HUES64 (cell line): ENCODE results near the gene CYSLTR2.

Experiments
- H3K27ac ChIP-seq: 2 replicates; pipeline ENCODE4 v1.7.0; 2013; ENCODE audit warnings: low read depth, low read length, inconsistent platforms
- H3K27me3 ChIP-seq: 2 replicates; pipeline ENCODE4 v1.6.1; 2013; ENCODE audit warnings: mild to moderate bottlenecking, low read length; ENCODE audit not compliant: insufficient read depth
- H3K36me3 ChIP-seq: 2 replicates; pipeline ENCODE4 v1.6.1; 2013; ENCODE audit warnings: mild to moderate bottlenecking, low read length; ENCODE audit not compliant: insufficient read depth
- H3K4me1 ChIP-seq: 2 replicates; pipeline ENCODE4 v1.6.1; 2013; ENCODE audit warnings: mild to moderate bottlenecking, low read length, moderate library complexity; ENCODE audit not compliant: insufficient read depth
- H3K4me3 ChIP-seq: 2 replicates; pipeline ENCODE4 v1.5.1; 2013; ENCODE audit warnings: mild to moderate bottlenecking, low read length, moderate library complexity
- H3K9ac ChIP-seq: 2 replicates; pipeline ENCODE4 v1.6.1; 2013; ENCODE audit warnings: mild to moderate bottlenecking, low read depth, low read length
- H3K9me3 ChIP-seq: 2 replicates; pipeline ENCODE4 v1.6.1; 2013; ENCODE audit warnings: low read depth, low read length; ENCODE audit not compliant: insufficient read depth
- WGBS: fragments of 150-250, 120-280 bp; methylation state at CpG from one replicate; pipeline ENCODE4 v1.1.7; 2013; ENCODE audit warnings: missing lambda C conversion rate; 5-methylcytosine and 5-hydroxymethylcytosine counted together

The CYSLTR2 gene

DNA sequence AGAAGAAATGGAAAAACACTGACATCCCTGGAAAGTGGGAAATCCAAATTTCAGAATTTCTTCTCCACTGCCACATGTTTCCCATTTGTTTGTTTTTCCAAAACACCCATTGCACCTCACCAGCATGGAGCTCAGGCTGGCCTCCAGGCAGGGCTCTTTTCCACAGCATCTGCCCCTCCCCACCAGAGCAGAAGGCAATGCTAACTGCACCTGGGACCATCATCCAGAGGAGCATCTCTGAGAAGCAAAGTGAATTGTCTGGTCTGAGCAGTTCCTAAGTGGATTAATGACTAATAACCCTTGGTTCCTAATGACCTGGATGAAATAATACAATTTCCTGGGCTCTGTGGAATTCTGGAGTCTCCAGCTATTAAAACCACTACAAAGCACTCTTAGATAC, 8.8 kb upstream of the CYSLTR2 start:
- Histone ChIP-seq H3K9ac (no peak overlapping the region), H3K4me3 (no peak overlapping the region), H3K27ac (no peak overlapping the region), H3K9me3 (no peaks in the 10 kb centered on the region), H3K27me3 (no peaks in the 10 kb centered on the region), H3K4me1 (no peaks in the 10 kb centered on the region), H3K36me3 (no peaks in the 10 kb centered on the region)

- H3K27ac ChIP-seq: no peak overlapping the region
- no peaks in the 10 kb centered on the region for H3K4me1 ChIP-seq
- no peaks in the 10 kb centered on the region for H3K9me3 ChIP-seq
- no peaks in the 10 kb centered on the region for H3K27me3 ChIP-seq
- no peak overlapping the region for H3K4me3 ChIP-seq
- H3K9ac ChIP-seq: no peak overlapping the region
- no peaks in the 10 kb centered on the region for H3K36me3 ChIP-seq
- 86% methylated on average over 1 of the region's 3 CpGs for WGBS
Observed at GRCh38 chr13:48645845-48646244, 7.9 kb upstream of the CYSLTR2 start.

- 91% methylated on average over 3 of the region's 3 CpGs for WGBS
- Histone ChIP-seq H3K4me3 (no peak overlapping the region), H3K27me3 (no peaks in the 10 kb centered on the region), H3K9ac (no peak overlapping the region), H3K4me1 (no peaks in the 10 kb centered on the region), H3K9me3 (no peaks in the 10 kb centered on the region), H3K27ac (no peak overlapping the region), H3K36me3 (no peaks in the 10 kb centered on the region)
Observed at GRCh38 chr13:48646791-48647190, 6.9 kb upstream of the CYSLTR2 start.

DNA sequence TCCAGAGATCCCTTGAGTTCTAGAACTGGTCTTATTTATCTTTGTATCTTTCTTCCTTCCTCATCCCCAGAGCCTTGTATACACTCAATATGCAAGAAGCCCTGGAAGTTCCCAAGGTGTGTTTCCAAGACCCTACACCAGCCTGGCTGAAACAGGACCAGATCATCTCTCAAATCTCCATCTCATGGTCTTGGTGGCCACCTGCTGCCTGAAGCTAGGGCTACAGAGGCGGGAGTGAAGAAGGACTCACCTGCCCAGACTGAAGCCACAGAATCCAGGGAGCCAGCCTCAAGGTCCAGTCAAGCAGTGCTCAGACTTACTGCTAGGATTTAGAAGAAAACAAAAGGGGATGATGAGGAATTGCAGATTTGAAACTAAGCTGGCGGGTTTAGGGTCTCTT, 6.1 kb upstream of the CYSLTR2 start:
- H3K27ac ChIP-seq: no peak overlapping the region
- H3K9me3 ChIP-seq: no peaks in the 10 kb centered on the region
- H3K4me1 ChIP-seq: no peaks in the 10 kb centered on the region
- 95% methylated on average over 2 of the region's 2 CpGs for WGBS
- no peak overlapping the region for H3K4me3 ChIP-seq
- H3K36me3 ChIP-seq: no peaks in the 10 kb centered on the region
- no peak overlapping the region for H3K9ac ChIP-seq
- no peaks in the 10 kb centered on the region for H3K27me3 ChIP-seq

GRCh38 chr13:48648446-48648845, 5.3 kb upstream of the CYSLTR2 start:
- H3K9ac ChIP-seq: no peak overlapping the region
- 93% methylated on average over 2 of the region's 2 CpGs for WGBS
- H3K4me3 ChIP-seq: no peak overlapping the region
- H3K27ac ChIP-seq: no peak overlapping the region
- no peaks in the 10 kb centered on the region for H3K9me3 ChIP-seq
- H3K4me1 ChIP-seq: peaks cover 3% of the 10 kb centered on the region; the same call in 1 of the 2 replicates
- no peaks in the 10 kb centered on the region for H3K27me3 ChIP-seq
- no peaks in the 10 kb centered on the region for H3K36me3 ChIP-seq

- H3K27ac ChIP-seq: no peak overlapping the region
- H3K9ac ChIP-seq: no peak overlapping the region
- 85% methylated on average over 3 of the region's 3 CpGs for WGBS
- H3K4me3 ChIP-seq: no peak overlapping the region
- no peaks in the 10 kb centered on the region for H3K27me3 ChIP-seq
- H3K4me1 ChIP-seq: peaks cover 7% of the 10 kb centered on the region; the same call in 1 of the 2 replicates
- no peaks in the 10 kb centered on the region for H3K36me3 ChIP-seq
- H3K9me3 ChIP-seq: no peaks in the 10 kb centered on the region
Observed at GRCh38 chr13:48652851-48653471, 768 bp upstream of the CYSLTR2 start.

DNA sequence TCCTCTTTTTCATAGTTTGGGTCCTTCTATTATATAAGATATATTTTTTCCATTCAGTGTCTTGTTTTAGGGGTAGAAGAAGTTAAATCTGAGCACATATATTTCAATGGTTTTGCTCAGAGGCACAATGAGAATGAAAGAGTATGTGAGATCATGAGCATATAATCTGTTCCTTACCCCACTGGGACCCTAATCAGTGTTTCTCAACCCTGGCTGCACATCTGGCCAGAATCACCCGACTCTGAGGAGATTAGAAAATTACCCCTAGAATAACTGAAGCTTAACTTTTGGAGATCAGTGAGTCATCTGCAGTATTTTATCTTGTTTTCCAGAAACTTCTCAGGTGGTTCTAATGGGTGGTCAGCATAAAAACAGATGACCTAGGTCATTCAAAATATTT, 782 bp downstream of the CYSLTR2 start:
- no peak overlapping the region for H3K4me3 ChIP-seq
- H3K4me1 ChIP-seq: peaks cover 7% of the 10 kb centered on the region; the same call in 1 of the 2 replicates
- WGBS: 85% methylated on average over 1 of the region's 1 CpG
- no peak overlapping the region for H3K27ac ChIP-seq
- no peaks in the 10 kb centered on the region for H3K9me3 ChIP-seq
- H3K36me3 ChIP-seq: no peaks in the 10 kb centered on the region
- H3K27me3 ChIP-seq: no peaks in the 10 kb centered on the region
- no peak overlapping the region for H3K9ac ChIP-seq

DNA sequence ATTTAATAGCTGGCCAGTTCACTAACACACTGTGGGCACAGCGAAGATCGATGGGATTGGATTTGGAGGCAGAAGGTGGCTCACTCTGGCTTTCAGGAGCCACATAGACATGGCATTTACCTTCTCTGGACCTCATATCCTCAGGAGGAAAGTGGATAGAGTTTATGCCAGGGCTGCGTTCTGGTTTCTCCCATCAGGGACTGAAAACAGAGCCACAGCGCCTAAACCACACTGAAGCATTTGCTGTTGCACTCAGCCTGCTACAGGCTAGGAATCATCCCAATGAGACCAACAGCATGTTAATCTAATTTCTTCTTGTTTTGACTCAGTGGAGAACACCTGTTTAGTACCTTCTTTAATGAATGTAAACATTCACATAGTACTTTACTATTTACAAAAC, 1.6 kb downstream of the CYSLTR2 start:
- Histone ChIP-seq H3K27me3 (no peaks in the 10 kb centered on the region), H3K27ac (no peak overlapping the region), H3K4me3 (no peak overlapping the region), H3K9me3 (no peaks in the 10 kb centered on the region), H3K9ac (no peak overlapping the region), H3K36me3 (no peaks in the 10 kb centered on the region), H3K4me1 (peaks cover 7% of the 10 kb centered on the region; the same call in 1 of the 2 replicates)
- 95% methylated on average over 4 of the region's 4 CpGs for WGBS

DNA sequence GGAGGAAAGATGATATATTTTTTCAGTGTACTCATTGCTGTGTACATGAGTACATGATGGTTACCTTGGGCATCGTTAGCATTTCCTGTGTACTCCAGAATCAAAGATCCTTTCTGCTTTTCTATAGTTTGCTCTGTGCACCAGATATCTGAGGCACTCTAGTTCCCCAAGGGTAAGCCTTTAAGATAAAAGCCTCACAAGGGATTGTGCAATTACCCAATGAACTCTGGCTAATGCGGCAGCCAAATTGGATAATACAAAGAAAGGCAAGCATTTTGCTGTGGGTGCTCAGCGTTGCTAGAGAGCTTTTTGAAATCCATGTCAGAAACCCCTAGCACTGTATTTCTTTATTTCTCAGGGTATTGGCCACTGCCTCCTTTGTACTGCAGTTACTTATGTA, 2.9 kb downstream of the CYSLTR2 start:
- Histone ChIP-seq H3K9me3 (no peaks in the 10 kb centered on the region), H3K27ac (no peak overlapping the region), H3K4me1 (peaks cover 7% of the 10 kb centered on the region; the same call in 1 of the 2 replicates), H3K27me3 (no peaks in the 10 kb centered on the region), H3K9ac (no peak overlapping the region), H3K4me3 (no peak overlapping the region), H3K36me3 (no peaks in the 10 kb centered on the region)
- 90% methylated on average over 3 of the region's 3 CpGs for WGBS

- no peaks in the 10 kb centered on the region for H3K36me3 ChIP-seq
- H3K4me3 ChIP-seq: no peak overlapping the region
- H3K27me3 ChIP-seq: no peaks in the 10 kb centered on the region
- no peak overlapping the region for H3K27ac ChIP-seq
- WGBS: 91% methylated on average over 4 of the region's 4 CpGs
- no peaks in the 10 kb centered on the region for H3K9me3 ChIP-seq
- H3K4me1 ChIP-seq: no peaks in the 10 kb centered on the region
- no peak overlapping the region for H3K9ac ChIP-seq
Observed at GRCh38 chr13:48660361-48661076, 6.8 kb downstream of the CYSLTR2 start.

DNA sequence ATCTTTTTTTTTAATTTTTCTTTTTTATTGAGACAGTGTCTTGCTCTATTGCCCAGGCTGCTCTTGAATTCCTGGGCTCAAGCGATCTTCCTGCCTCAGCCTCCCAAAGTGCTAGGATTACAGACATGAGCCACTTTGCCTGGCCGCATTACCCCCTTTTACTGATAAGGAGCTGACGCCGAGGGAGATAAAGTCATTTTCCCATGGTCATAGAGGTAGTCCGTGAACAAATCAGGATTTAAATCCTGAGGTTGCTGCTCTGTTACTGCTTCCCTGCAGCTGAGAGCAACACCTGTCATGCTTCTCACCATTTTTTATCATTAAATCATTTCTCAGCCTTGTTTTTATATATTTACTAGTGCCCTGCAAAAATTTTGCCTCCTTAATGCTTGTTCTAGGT, 7.4 kb downstream of the CYSLTR2 start:
- H3K4me3 ChIP-seq: no peak overlapping the region
- no peaks in the 10 kb centered on the region for H3K9me3 ChIP-seq
- no peak overlapping the region for H3K9ac ChIP-seq
- H3K4me1 ChIP-seq: no peaks in the 10 kb centered on the region
- H3K27me3 ChIP-seq: no peaks in the 10 kb centered on the region
- 90% methylated on average over 5 of the region's 5 CpGs for WGBS
- H3K27ac ChIP-seq: no peak overlapping the region
- no peaks in the 10 kb centered on the region for H3K36me3 ChIP-seq
